ENCODE measurements around the gene PHKA2. TPM values are rescaled to one million over a fixed set of nuclear protein-coding genes. Genes with fewer than 3 reads are reported as not detected.
A peak's percentile ranks its signal among the peaks of the same experiment; 100 is the strongest.

PHKA2 gene
- total RNA-seq, 1 donor, result 8.2 TPM

- no peak for DNase-seq (ENCODE audit: low read depth)
- TF ChIP-seq CTCF (IDR thresholded peaks at IDR 0.05; ENCODE audit: insufficient read depth, low read depth, low read length), result no peak
- H3K4me3 ChIP-seq (ENCODE audit: low read depth, low read length), result no peak overlapping the region
Observed at GRCh38 chrX:18974993-18975392, 8.9 kb downstream of the PHKA2 start.

- DNase-seq (ENCODE audit: low read depth), result no peak
- no peak for TF ChIP-seq CTCF (IDR thresholded peaks at IDR 0.05; ENCODE audit: insufficient read depth, low read depth, low read length)
- H3K4me3 ChIP-seq (ENCODE audit: low read depth, low read length), result no peak overlapping the region
Observed at GRCh38 chrX:18973527-18974192, 10.3 kb downstream of the PHKA2 start.

- no peak for TF ChIP-seq CTCF (IDR thresholded peaks at IDR 0.05; ENCODE audit: insufficient read depth, low read depth, low read length)
- no peak overlapping the region for H3K4me3 ChIP-seq (ENCODE audit: low read depth, low read length)
- peak; percentile 32 for DNase-seq (ENCODE audit: low read depth)
Observed at GRCh38 chrX:18971506-18971905, 12.4 kb downstream of the PHKA2 start.

- no peak overlapping the region for H3K4me3 ChIP-seq (ENCODE audit: low read depth, low read length)
- DNase-seq (ENCODE audit: low read depth), result no peak
- no peak for TF ChIP-seq CTCF (IDR thresholded peaks at IDR 0.05; ENCODE audit: insufficient read depth, low read depth, low read length)
Observed at GRCh38 chrX:18970465-18970864, 13.4 kb downstream of the PHKA2 start.

GRCh38 chrX:18966624-18967023, 17.3 kb downstream of the PHKA2 start:
- no peak for TF ChIP-seq CTCF (IDR thresholded peaks at IDR 0.05; ENCODE audit: insufficient read depth, low read depth, low read length)
- no peak for DNase-seq (ENCODE audit: low read depth)
- no peak overlapping the region for H3K4me3 ChIP-seq (ENCODE audit: low read depth, low read length)

- no peak for DNase-seq (ENCODE audit: low read depth)
- TF ChIP-seq CTCF (IDR thresholded peaks at IDR 0.05; ENCODE audit: insufficient read depth, low read depth, low read length), result no peak
- no peak overlapping the region for H3K4me3 ChIP-seq (ENCODE audit: low read depth, low read length)
Observed at GRCh38 chrX:18964901-18965300, 19.0 kb downstream of the PHKA2 start.

- no peak overlapping the region for H3K4me3 ChIP-seq (ENCODE audit: low read depth, low read length)
- no peak for DNase-seq (ENCODE audit: low read depth)
- no peak for TF ChIP-seq CTCF (IDR thresholded peaks at IDR 0.05; ENCODE audit: insufficient read depth, low read depth, low read length)
Observed at GRCh38 chrX:18964026-18964425, 19.9 kb downstream of the PHKA2 start.
